ENCODE data around the gene TH. TPM values are rescaled to one million over a fixed set of nuclear protein-coding genes. Genes with fewer than 3 reads are reported as not detected.

TH gene
- total and polyA plus RNA-seq, 10 donors: 0.13 to 1.0 (median 0.27) TPM; not detected in 6

DNA sequence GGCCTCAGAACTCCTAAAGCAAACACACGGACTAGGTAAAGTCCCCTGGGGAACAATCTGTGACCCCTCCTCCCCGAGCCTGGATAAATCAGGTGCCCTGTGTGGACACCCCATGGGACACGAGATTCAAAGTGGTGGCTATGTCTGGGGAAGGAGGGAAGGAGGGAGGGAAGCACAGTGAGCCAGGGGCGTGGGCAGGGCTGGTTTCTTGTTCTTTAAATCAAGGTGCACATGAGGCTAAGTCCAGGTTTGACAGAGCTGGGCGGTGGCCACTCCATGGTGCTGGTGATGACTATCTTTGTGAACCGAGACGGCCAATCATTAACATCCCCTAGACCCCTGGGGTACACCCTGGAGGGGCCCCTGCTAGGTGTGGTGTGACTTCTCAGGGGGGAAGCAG is 20.3 kb upstream of the TH start:
- Histone ChIP-seq H3K9me3 (no peaks in the 10 kb centered on the region), H3K27ac (peak overlapping the region in 1 of 8 donors; percentile 25), H3K4me3 (no peak overlapping the region), H3K27me3 (replicated peaks in 1 of 7) (peaks cover 0 to 42% (median 9%) of the 10 kb centered on the region in 7 donors), H3K36me3 (no peaks in the 10 kb centered on the region), H3K4me1 (peaks cover 0 to 32% (median 17%) of the 10 kb centered on the region in 6 donors)
- 69 to 91% (median 85%) methylated on average over 5 to 7 of the region's 7 CpGs for WGBS, 5 donors
- intact Hi-C loops (cut with DNase I; ENCODE audit: low total_unique reads): no loop called here
- TF ChIP-seq POLR2AphosphoS5 (IDR thresholded peaks at IDR 0.05) (no peak), POLR2A (IDR thresholded peaks at IDR 0.05) (no peak)
- TF ChIP-seq, protein P1, sequence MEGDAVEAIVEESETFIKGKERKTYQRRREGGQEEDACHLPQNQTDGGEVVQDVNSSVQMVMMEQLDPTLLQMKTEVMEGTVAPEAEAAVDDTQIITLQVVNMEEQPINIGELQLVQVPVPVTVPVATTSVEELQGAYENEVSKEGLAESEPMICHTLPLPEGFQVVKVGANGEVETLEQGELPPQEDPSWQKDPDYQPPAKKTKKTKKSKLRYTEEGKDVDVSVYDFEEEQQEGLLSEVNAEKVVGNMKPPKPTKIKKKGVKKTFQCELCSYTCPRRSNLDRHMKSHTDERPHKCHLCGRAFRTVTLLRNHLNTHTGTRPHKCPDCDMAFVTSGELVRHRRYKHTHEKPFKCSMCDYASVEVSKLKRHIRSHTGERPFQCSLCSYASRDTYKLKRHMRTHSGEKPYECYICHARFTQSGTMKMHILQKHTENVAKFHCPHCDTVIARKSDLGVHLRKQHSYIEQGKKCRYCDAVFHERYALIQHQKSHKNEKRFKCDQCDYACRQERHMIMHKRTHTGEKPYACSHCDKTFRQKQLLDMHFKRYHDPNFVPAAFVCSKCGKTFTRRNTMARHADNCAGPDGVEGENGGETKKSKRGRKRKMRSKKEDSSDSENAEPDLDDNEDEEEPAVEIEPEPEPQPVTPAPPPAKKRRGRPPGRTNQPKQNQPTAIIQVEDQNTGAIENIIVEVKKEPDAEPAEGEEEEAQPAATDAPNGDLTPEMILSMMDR (IDR thresholded peaks at IDR 0.05 in 8 of 11, conservative IDR thresholded peaks at IDR 0.05 in 3 of 11): no peak
- DNase-seq: no peak

DNA sequence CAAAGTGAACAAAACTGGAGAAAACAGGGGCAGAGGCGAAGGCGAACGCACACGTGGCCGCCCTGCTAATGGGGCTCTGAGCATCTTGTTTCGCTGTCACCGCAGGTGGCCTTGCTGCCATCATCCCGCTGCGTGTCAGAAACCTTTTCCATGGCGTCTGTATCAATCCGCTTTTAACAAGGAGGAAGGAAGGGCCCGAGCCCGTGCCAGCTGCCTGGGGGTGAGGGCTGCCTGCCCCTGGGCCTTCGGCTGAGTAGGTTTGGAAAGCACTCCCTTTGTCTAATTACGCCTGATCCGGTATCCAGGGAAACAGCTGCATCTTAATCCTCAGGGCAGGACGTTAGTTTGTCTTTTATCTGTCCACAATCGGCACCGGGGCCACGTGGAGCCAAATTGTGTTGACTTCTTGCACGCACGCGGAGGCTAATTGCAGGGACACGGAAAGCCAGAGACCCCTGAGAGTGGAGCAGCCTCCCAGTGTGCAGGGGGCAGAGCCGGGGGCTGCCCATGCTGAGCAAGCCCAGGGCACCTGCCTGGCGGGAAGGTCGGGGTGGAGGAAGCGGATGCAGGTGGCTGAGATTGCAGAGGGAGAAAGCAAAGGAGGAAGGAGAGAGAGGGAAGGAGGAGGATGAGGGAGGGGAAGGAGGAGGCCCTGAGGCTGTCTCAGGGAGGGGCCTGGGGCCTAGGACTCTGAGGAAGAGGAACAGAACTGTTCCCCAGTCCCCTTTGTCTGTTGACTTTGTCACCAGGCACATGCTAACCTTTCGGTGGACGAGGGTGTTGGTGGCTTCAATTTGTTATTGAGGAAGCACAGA is 19.2 kb upstream of the TH start:
- DNase-seq: no peak

DNA sequence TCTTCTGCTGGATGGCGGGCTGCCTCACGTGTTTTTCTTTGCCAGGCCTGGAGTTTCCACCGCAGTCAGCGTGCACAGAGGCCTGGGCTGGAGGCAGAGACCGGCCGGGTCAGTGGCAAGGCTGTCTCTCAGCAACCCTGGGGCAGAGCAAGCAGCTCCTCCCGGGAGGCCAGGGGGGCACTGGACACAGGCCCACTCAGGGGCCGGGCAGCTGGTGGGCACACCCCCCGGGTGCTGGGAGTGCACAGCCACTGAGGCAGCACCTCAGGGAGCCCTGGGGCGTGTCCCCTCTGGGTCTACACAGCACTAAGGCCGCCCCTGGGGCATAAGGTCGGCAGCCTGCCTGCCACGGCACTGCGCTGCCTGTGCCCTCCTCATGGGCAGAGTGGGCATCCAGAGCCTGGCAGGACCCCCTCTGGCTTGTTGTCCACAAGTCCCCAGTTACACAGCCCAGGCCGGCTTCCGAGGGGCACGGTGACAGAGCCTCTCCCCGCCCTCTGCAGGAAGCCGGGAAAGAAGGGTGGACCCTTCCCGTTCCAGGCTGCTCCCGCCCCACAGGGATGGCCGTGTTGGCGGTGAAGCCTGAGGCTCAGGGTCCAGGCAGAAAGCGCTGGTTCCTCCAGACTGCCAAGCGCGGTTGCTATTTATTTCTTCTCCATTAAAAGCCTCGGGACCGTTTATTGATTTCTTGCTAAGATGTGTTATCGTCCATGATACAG is 18.5 kb upstream of the TH start:
- Histone ChIP-seq H3K27ac (peak overlapping the region in 1 of 8 donors; percentile 27), H3K4me1 (peaks cover 0 to 32% (median 19%) of the 10 kb centered on the region in 6 donors), H3K36me3 (no peaks in the 10 kb centered on the region), H3K9me3 (no peaks in the 10 kb centered on the region), H3K27me3 (replicated peaks in 1 of 7) (peaks cover 0 to 52% (median 14%) of the 10 kb centered on the region in 7 donors), H3K4me3 (no peak overlapping the region)
- 63 to 81% (median 72%) methylated on average over 22 to 29 of the region's 29 CpGs for WGBS, 5 donors
- DNase-seq: no peak
- TF ChIP-seq POLR2AphosphoS5 (IDR thresholded peaks at IDR 0.05): peak in 1 of 3 donors; percentile 53
- no peak for TF ChIP-seq POLR2A (IDR thresholded peaks at IDR 0.05)
- intact Hi-C loops (cut with DNase I; ENCODE audit: low total_unique reads): no loop called here

More for the DNA sequence above, 19.2 kb upstream of the TH start:
- TF ChIP-seq POLR2A (IDR thresholded peaks at IDR 0.05): no peak
- TF ChIP-seq POLR2AphosphoS5 (IDR thresholded peaks at IDR 0.05): peak in 1 of 3 donors; percentile 4
- TF ChIP-seq, protein P1 (IDR thresholded peaks at IDR 0.05 in 8 of 11, conservative IDR thresholded peaks at IDR 0.05 in 3 of 11): no peak
- intact Hi-C loops (cut with DNase I; ENCODE audit: low total_unique reads): no loop called here
- Histone ChIP-seq H3K27me3 (replicated peaks in 1 of 7) (peaks cover 0 to 52% (median 19%) of the 10 kb centered on the region in 7 donors), H3K36me3 (no peaks in the 10 kb centered on the region), H3K4me1 (peaks cover 0 to 35% (median 20%) of the 10 kb centered on the region in 6 donors), H3K9me3 (no peaks in the 10 kb centered on the region), H3K27ac (peak overlapping the region in 2 of 8 donors; percentile 25 to 27), H3K4me3 (no peak overlapping the region)
- WGBS, 5 donors: 27 to 36% (median 35%) methylated on average over 30 of the region's 30 CpGs

DNA sequence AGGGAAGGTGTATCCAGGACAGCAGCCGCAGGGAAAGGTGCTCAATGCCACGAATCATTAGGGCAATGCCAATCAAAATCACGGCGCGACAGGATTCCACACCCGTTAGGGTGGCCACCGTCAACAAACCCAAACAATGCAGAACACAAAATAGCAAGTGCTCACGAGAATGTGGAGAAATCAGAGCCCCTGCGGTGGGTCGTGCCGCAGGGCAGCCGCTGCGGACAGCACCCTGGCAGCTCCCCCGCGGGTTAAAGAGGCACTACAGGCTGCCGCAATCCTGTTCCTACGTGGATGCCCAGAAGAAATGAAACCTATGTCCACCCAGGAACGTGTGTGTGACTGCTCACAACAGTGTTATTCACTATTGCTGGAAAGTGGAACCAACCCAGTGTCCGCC is 17.1 kb upstream of the TH start:
- Histone ChIP-seq H3K36me3 (no peaks in the 10 kb centered on the region), H3K4me3 (no peak overlapping the region), H3K27ac (no peak overlapping the region), H3K9me3 (no peaks in the 10 kb centered on the region), H3K4me1 (peaks cover 0 to 27% (median 18%) of the 10 kb centered on the region in 6 donors), H3K27me3 (replicated peaks in 1 of 7) (peaks cover 0 to 60% (median 8%) of the 10 kb centered on the region in 7 donors)
- no peak for TF ChIP-seq POLR2AphosphoS5 (IDR thresholded peaks at IDR 0.05)
- WGBS, 5 donors: 88 to 92% (median 89%) methylated on average over 19 of the region's 19 CpGs
- DNase-seq: no peak
- intact Hi-C loops (cut with DNase I; ENCODE audit: low total_unique reads): no loop called here

Data from spleen (tissue), 11 donors.